ENCODE data around the gene ARCN1.

ARCN1 gene

DNA sequence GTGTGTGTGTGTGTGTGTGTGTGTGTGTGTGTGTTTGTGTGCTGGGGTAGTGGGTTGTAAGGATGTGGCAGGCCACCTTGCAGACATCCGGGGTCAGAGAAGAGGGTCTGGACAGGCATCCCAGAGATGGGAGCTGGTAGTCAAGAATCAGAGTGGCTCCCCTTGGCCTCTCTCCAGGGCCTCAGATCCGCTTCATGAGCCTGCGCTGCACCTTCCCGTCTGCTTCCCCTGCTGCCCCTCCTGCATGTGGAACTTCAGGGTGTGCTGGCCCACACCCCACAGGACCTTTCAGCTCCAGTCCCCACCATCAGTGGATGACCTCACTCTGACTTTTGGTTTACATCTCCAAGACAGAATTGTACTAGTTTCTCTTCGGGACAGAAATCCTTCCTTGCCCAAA is 76.1 kb downstream of the ARCN1 start:
- Histone ChIP-seq H3K27me3 (ENCODE audit: insufficient read depth, low read depth) (no peaks in the 10 kb centered on the region), H3K27ac (no peak overlapping the region), H3K36me3 (ENCODE audit: insufficient read depth) (no peaks in the 10 kb centered on the region), H2AFZ (ENCODE audit: low read depth) (no peak overlapping the region), H3K79me2 (ENCODE audit: insufficient read depth, low read depth) (no peaks in the 10 kb centered on the region), H3K4me1 (ENCODE audit: low read depth, poor library complexity, severe bottlenecking) (peaks cover 6% of the 10 kb centered on the region), H4K20me1 (ENCODE audit: insufficient read depth) (no peaks in the 10 kb centered on the region), H3K4me3 (IDR thresholded peaks at IDR 0.05; ENCODE audit: insufficient read depth, low read depth, low read length) (no peak overlapping the region), H3K4me2 (no peak overlapping the region), H3K9ac (no peak overlapping the region)
- no peak for TF ChIP-seq CTCF (conservative IDR thresholded peaks at IDR 0.05; ENCODE audit: low read depth, low read length)

GRCh38 chr11:118649941-118650340 is 77.7 kb downstream of the ARCN1 start:
- no peak for TF ChIP-seq CTCF (conservative IDR thresholded peaks at IDR 0.05; ENCODE audit: low read depth, low read length)
- H3K4me3 ChIP-seq (IDR thresholded peaks at IDR 0.05; ENCODE audit: insufficient read depth, low read depth, low read length) = no peak overlapping the region
- no peaks in the 10 kb centered on the region for H4K20me1 ChIP-seq (ENCODE audit: insufficient read depth)
- no peaks in the 10 kb centered on the region for H3K27me3 ChIP-seq (ENCODE audit: insufficient read depth, low read depth)
- no peaks in the 10 kb centered on the region for H3K36me3 ChIP-seq (ENCODE audit: insufficient read depth)
- no peak overlapping the region for H3K27ac ChIP-seq
- H3K4me1 ChIP-seq (ENCODE audit: low read depth, poor library complexity, severe bottlenecking) = peaks cover 6% of the 10 kb centered on the region
- no peak overlapping the region for H3K4me2 ChIP-seq
- no peak overlapping the region for H2AFZ ChIP-seq (ENCODE audit: low read depth)
- no peak overlapping the region for H3K9ac ChIP-seq
- no peaks in the 10 kb centered on the region for H3K79me2 ChIP-seq (ENCODE audit: insufficient read depth, low read depth)

DNA sequence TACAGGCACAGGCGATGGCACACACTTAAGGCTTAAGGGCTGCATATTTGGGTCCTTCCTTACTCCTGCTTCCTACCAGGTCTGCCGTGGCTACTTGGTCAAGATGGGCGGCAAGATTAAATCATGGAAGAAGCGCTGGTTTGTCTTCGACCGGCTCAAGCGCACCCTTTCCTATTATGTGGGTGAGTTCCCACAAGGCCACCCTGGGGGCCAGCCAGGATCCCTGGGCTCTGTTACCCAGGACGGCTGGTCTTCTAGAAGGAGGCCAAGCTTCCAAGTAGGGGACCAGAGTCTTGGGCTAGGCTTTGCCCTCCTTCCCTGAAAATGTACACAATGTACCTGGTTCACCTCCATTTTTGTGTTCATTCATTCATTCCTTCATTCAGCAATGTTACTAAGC is 78.2 kb downstream of the ARCN1 start:
- no peaks in the 10 kb centered on the region for H3K27me3 ChIP-seq (ENCODE audit: insufficient read depth, low read depth)
- no peak for TF ChIP-seq CTCF (conservative IDR thresholded peaks at IDR 0.05; ENCODE audit: low read depth, low read length)
- H3K4me2 ChIP-seq = no peak overlapping the region

DNA sequence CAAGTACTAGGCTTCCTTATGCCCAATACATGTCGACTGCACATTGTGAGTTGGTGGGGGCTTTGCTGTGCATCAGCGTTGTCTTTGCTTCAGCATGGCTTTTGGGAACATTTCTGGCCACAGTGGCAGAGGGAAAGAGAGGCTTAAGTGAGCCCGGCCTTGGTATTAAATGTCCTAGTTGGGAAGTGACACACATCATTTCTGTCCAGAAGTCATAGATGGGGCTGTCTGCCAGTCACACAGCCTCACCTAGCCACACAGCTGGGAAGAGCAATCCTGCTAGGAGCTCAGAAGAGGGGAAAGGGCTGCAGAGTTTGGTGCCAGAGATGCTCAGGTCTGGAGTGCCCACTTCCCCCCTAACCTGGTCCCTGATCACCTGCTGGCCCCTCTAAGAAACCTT is 79.6 kb downstream of the ARCN1 start:
- Histone ChIP-seq H4K20me1 (ENCODE audit: insufficient read depth) (no peaks in the 10 kb centered on the region), H2AFZ (ENCODE audit: low read depth) (no peak overlapping the region), H3K4me1 (ENCODE audit: low read depth, poor library complexity, severe bottlenecking) (peaks cover 6% of the 10 kb centered on the region), H3K4me2 (no peak overlapping the region), H3K27ac (no peak overlapping the region), H3K79me2 (ENCODE audit: insufficient read depth, low read depth) (no peaks in the 10 kb centered on the region), H3K27me3 (ENCODE audit: insufficient read depth, low read depth) (no peaks in the 10 kb centered on the region), H3K36me3 (ENCODE audit: insufficient read depth) (no peaks in the 10 kb centered on the region), H3K9ac (no peak overlapping the region), H3K4me3 (IDR thresholded peaks at IDR 0.05; ENCODE audit: insufficient read depth, low read depth, low read length) (no peak overlapping the region)
- TF ChIP-seq CTCF (conservative IDR thresholded peaks at IDR 0.05; ENCODE audit: low read depth, low read length) = no peak

More for the DNA sequence above, 78.2 kb downstream of the ARCN1 start:
- Histone ChIP-seq H3K4me3 (IDR thresholded peaks at IDR 0.05; ENCODE audit: insufficient read depth, low read depth, low read length) (no peak overlapping the region), H3K79me2 (ENCODE audit: insufficient read depth, low read depth) (no peaks in the 10 kb centered on the region), H4K20me1 (ENCODE audit: insufficient read depth) (no peaks in the 10 kb centered on the region), H3K36me3 (ENCODE audit: insufficient read depth) (no peaks in the 10 kb centered on the region), H3K4me1 (ENCODE audit: low read depth, poor library complexity, severe bottlenecking) (peaks cover 6% of the 10 kb centered on the region), H3K27ac (no peak overlapping the region), H3K9ac (no peak overlapping the region), H2AFZ (ENCODE audit: low read depth) (no peak overlapping the region)

Data from KMS-11 (cell line).